HG03457 (cell line): ENCODE data around the gene NADK2.

Experiments
- ATAC-seq: cut with Tn5 transposase; IDR thresholded peaks from one replicate; pipeline ENCODE4 v1.9.1; 2021; ENCODE audit warnings: moderate number of reproducible peaks; ENCODE audit not compliant: unreplicated experiment

The NADK2 gene

DNA sequence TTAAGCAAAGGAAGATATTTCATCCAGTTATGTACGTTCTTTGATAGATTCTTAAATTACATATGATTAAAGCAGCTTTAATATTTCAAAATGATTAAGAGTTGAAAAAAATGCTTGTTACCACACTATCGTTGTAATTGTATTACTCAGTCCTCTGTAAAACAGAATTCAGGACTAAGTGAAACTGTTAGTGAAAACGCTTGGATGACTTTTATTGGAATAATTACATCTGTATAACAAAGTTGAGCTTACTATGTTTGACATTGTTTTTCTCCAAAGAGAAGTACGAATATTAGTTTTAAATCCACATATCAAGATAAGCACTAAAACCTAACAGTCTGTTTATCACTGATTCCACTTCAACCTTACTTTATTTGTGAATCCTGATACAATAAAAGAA is 8.7 kb upstream of the NADK2 start:
- ATAC-seq: no peak

DNA sequence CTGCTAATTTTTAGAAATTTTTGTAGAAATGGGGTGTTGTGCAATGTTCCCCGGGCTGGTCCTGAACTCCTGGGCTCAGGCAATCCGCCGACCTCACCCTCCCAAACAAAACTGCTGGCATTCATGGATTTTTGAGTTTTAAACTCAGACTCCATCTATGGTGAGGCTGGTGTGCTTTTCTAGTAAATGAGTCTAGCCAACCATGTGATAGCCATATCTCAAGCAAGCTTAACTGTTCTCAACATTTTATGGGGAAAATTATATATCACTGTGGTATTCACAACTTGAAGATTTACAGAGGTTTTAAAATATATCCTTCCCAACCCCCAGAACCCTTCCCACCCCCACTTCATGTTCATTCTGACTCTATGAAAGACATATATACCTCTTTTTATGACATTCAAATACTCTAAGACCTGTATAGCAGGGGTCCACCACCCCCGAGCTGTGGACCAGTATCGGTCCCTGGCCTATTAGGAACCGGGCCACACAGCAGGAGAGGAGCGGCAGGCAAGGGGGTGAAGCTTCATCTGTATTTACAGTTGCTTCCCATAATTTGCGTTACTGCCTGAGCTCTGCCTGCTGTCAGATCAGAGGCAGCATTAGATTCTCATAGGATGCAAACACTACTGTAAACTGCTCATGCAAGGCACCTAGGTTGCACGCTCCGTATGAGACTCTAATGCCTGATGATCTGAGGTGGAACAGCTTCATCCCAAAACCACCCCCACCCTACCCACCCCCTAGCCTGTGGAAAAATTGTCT is 4.5 kb upstream of the NADK2 start:
- ATAC-seq: no peak

DNA sequence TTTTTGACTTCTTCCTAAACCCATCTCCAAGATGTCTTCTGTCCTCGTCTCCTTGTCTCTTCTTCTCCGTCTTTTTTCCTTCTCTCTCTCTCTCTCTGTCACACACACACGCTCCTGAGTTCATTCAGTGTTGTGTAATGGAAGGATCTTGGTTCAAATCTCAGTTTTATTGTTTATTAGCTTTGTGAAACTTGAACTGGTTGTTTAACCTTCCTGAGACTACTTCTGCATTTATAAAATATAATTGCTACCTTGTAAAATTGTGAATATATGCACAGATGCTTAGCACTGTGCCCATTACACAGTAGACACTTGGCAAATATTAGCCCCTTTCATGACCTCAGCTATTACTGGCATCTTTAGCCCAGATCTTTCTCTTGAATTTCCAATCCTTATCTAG is 2.4 kb upstream of the NADK2 start:
- no peak for ATAC-seq

DNA sequence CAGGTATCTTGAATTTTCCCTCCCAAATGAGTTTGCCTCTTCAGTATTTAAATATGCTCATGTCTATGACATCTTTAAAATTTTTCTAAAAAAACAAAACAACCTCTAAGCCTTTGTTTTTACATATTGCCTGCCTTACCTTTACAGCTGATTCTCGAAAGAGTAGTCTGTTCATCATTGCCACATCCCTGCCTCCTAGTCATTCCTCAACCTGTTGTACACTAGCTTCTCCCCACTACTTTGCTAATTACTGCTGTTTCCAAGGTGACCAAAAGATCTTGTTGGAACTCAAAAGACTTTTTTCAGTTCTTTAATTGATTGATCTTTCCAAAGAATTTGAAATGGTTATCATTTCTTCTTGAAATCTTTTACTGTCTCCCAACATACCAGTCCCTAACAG is 1.9 kb upstream of the NADK2 start:
- no peak for ATAC-seq

DNA sequence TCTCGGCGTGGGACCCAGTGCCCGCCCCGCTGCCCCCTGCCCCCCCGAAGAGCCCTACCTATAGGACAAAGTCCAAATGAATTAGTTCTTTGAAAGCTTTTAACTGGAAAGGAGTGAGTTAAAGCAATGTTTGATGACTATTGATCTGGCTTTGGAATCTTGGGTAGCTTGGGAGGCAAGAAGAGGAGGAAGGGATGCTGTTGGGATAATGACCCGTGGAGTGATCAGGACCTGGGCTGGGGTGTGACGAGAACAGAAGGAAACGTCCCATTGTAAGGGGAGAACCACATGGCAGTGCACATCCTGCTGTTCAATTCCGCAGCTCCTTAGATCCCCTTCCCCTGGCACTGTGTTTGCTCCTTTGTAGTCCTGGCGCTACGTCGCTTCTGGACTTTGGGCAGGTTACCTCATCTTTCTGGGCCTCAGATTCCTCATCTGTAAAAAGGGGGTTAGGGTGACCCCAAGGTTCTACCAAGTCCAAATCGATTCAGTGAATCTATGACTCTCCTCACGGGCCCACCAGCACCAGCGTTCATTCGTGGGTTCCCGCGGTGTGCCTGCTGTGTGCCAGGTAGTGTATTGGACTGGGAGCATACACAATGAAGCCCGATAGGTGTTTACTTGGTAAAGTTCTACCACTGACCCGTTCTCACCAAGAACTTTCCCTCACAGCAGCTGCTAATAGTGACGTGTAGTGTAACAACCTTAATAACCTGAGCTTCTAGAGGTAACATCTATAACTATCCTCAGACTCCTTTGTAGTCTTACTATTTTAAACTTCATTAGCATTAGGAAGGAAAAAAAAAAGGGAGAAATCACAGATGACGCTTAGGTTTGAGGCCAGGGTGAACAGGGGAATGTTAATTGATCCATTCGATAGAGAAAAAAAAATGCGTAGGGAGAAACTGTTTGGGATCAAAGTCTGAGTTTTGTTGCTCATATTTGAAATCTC is 1.1 kb upstream of the NADK2 start:
- ATAC-seq: no peak

DNA sequence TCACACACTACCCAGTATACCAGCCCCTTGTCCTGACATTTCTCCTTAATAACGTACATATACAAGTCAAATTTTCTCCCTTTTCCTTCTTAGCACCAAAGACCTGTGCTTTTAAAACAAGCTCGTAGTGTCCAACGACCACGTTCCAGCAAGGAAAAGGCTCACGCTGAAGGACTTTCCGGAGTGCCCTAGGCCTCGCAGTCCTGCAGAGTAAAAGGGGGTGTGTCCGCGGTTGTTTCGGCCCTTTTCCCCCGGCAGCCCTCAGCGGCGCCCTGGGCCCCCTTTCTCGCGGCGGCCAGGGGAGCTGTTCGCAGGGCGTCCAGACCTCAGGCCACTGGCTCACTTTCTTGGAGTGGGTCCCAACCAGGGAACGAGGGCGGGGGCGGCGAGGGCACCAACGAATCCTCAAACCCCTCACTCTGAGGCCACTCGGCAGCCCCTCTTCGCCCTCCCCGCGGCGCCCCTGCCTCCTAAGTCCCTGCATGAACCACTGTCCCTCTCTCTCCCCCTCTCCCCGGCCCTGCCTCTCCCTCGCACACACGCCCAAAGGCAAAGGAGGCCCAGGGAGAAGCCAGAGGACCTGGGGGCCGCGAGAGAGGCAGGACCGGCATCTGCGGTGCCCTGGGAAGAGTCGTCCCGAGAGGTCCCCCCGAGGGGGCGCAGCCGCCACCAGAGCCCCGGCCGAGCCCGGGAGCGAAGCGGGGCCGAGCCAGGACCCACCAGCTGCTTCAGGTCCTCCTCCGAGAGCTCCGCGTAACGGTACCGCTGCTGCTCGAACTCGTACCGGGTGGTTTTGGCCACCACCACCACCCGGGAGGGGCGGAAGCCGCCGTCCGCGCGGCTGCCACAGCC is 720 bp downstream of the NADK2 start:
- ATAC-seq: peak; percentile 13

DNA sequence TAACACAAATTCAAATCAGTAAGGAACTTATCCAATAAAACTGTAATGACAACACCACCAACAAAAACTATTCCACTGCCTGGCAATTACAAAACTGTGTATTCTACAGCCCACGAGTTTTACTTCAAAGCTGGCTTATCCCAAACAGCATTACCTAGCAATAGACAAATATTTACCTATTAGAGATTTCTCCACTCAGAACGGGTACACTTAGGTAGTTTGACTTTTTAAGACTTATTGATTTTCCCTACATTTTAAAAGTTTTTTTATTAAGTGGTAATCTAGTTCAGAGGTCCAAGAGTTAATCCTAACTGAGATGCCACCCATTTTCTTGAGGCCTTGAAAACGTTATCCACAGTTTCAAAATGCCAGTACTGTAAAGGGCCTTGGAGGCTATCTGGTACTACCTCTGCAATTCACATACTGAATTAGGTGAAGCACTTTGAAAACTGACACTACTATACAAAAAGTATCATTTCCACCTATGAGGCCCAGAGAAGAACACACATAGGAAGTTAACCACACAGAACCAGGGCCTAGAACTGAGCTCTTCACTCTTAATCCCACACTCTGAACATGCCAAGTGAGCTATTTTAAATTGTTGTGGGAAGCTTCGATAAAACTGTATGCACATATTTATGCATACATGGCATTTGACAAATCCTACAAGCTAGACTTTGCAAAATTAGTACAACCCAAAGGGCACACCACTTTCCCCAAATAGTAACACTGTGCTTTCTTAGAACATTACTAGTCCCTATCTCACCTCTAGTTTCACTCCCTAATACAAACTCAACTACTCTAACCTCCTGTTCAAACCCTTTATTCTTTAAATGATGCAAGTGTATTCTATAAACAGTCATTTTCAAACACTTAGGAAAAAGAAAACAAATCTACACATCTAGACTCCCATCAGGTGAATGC is 2.1 kb downstream of the NADK2 start:
- ATAC-seq: no peak

DNA sequence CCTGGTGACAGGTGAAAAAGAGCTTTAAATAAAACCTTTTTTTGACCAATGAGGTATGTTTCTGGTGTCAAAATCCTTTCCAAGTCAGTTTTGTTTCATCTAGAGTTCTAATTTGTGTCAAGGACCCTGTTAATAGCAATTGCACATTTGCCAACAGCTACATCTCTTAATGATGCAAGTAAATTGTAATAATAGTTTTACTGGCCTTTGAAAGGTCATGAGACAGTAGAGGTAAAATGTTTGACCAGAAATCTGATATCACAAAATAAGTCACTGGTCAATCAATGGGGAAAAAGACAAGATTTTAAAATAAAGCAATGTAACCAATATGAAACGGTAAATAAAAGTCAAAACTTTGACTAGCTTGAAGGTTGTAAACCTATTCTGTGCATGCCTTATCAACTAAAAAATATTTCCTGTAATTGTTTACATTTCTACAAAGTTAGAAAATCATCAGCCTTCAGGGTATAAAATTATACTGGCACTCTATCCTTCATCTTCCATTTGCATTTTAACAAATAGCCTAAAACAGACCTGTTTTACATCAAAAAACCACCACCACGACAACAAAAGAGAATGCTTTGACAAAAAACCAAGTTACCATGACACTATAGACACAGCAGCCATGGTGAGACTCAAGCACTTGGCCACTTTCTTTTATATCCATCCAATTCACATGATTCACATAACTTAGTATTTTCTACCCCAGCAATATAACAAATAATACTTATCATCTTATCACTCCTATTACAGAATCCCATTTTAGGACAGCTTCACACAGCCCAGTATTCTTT is 3.0 kb downstream of the NADK2 start:
- ATAC-seq: no peak

DNA sequence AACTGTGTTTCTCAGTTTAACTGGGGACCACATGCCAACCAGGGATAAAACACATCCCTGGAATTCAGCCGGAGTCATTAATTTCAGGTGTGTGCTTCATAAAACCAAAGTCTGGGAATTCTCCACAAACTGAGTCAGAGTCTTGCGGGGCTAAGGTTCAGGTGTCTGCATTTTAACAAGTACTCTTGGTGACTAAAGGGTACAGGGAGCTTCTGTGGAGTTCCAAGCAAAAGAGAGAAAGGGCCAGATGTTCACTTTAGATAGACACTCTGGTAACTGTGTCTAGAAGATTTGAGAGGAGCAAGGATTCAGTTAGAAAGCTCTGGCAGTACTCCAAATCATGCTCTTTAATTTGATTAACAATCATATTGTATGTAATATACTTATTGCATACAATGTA is 4.0 kb downstream of the NADK2 start:
- no peak for ATAC-seq

DNA sequence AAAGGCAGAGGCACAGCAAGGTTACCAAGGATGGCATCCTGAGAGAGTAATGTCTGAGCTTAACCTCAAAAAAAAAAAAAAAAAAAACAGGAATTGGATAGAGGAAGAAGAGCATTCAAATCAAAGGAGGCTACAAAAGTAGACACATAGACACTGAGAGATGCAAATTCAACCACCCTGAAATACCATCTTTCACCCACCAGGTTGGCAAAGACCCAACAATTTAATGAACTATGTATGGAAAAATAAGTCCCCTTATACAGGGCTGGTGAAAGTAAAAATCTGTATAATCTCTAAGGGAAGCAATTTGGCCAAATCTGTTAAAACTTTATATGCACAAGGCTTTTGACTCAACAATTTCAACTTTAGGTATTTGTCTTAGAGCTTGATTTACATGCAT is 4.9 kb downstream of the NADK2 start:
- no peak for ATAC-seq

DNA sequence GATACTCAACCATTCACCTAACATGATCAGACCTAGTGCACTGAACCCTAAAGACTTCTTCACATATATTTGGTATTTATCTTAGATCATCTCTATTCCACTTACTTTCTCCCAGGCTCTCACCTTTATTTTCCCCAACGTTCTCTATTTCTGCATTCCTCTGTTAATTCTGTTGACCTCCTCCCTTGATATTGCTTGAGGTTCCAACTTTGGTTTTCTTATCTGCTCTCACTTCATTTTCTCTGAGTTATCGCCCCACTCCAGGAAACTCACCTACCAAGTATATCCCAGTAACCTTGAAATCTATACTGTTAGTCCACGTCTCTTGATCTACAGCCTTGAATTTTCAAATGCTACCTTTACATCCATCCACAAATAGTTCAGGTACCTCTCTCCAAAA is 9.2 kb downstream of the NADK2 start:
- ATAC-seq: no peak

DNA sequence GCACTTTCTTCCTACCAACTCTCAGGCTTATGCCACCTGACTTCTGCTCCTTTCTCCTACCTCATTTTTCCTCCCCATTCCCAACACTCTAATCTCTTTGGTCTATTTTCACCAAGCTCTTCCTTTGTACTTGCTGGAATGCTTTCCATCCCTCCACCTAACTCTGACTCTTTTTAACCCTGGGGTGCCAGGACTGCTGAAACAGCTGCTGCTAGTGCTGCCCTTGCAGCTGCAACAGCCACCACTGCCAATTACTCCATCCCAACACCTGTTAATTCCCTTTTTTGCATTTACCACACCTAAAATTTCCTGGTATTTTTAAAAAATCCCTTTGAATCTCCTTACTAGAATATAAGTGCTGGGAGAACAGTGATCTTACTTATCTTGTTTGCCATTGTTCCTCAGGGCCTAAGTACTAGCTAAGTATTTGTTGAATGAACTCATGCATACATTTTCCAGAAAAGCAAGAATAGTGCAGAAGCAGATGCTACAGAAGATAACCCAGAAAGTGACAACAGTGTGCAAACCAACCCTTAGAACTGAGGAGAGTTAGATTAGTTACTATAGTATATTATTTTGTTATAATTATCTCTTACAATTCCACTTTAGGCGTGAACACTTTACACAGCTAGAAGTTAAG is 11.5 kb downstream of the NADK2 start:
- ATAC-seq: no peak

DNA sequence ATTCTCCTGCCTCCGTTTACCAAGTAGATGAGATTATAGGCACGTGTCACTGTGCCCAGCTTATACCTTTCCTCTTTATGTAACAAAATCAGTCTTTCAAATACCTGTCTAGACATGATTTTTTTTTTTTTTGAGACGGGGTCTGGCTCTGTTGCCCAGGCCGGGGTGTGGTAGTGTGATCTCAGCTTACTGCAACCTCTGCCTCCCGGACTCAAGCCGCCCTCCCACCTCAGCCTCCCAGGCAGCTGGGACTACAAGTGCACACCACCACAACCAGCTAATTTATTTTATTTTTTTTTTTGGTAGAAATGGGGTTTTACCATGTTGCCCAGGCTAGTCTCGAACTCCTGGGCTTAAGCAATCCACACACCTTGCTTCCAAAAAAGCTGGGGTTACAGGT is 13.2 kb downstream of the NADK2 start:
- no peak for ATAC-seq

DNA sequence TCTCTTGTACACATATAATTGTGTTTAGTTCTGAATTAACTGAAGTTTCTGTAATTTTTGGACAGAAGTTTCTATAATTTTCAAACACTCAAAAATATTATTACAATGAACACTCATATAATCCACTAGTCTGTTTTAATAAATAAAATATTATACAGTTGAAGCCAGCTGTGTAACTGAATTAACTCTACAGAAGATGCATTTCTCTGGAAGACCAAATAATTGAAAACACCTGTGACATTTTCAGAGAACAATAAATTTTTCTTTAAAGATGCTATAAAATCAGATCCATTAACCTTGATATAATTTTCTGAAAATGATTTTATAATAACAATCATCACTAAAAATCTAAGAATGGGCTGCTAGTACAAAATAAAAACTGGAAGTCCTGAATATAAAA is 14.7 kb downstream of the NADK2 start:
- ATAC-seq: no peak

DNA sequence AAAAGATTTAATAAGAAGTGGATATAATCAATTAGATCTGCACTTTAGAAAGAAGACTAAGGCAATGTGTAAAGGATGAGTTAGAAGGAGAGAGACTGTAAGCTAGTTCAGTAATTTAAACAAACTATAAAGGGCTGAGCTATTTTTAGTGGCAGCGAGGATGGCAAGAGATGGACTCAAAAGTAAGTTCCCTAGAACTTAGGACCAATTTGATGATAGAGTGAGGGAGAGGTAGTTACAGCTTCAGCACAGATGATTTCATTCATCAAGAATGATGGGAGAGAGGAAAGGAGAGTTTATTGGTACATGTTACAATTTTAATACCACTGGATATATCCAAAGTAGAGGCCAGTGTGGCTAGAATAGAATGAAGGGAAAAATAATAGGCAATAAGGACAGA is 19.1 kb downstream of the NADK2 start:
- ATAC-seq: no peak

DNA sequence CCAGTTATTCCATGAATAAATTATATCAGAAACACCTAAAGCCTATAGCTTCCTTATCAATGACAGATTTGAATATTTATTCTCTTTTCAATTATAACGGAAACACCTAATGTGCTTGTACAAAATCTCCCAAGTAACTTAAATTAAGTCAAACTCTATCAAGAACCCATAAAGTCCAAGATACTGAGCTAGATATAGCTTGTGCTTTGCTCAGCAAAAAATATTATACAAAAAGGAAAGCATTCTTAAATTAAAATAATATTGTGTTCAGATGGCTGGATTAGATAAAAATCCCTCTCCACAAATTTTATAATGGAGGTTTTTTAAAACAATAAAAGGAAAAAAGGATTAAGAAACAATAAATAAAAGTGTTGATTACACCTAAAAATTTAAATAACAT is 23.7 kb downstream of the NADK2 start:
- no peak for ATAC-seq

DNA sequence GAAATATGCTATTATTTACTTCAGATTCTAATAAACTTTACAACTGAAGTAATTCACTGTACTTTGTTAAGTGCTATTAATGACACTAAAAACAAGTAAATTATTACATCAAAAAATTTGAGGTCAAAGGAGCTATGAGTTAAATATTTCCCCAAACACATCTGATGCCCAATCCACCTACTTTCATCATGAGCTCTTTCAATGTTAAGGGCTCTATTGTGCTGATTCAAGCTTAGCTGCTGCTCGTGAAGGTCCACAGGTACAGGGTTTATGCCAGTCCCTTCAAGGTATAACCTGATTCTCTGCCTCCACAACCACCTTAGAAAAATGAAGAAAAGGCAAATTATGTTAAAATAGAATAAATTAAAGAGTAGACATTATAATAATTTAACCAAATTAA is 24.2 kb downstream of the NADK2 start:
- ATAC-seq: no peak

DNA sequence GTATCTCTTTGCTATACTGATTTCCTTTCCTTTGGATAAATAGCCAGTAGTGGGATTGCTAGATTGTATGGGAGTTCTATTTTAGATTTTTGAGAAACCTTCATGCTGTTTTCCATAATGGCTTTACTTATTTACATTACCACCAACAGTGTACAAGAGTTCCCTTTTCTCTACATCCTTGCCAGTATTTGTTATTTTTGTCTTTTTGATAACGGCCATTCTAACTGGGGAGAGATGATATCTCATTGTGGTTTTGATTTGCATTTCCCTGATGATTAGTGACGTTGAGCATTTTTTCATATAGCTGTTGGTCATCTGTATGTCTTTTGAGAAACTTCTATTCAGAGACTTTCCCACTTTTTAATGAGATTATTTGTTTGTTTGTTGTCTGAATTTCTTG is 25.8 kb downstream of the NADK2 start:
- no peak for ATAC-seq

DNA sequence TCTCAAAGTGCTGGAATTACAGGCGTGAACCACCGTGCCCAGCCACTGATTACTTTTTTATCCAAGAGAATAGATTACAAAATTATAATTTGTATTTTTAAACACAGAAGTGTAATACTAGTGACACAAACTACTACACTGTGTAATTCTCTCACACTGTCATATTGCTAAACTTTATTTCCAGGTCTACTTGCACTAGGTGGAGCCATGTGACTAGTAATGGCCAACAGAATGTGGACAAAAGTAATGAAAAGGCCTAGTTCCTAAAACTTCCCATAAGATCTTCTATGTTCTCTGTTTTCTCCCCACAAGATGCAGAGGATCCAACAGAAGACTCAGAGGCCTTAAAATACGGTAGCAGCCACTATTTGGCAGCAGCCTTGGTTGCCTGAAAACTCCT is 27.3 kb downstream of the NADK2 start:
- no peak for ATAC-seq
